Measurements from ENCODE around the gene HTT.

DNA sequence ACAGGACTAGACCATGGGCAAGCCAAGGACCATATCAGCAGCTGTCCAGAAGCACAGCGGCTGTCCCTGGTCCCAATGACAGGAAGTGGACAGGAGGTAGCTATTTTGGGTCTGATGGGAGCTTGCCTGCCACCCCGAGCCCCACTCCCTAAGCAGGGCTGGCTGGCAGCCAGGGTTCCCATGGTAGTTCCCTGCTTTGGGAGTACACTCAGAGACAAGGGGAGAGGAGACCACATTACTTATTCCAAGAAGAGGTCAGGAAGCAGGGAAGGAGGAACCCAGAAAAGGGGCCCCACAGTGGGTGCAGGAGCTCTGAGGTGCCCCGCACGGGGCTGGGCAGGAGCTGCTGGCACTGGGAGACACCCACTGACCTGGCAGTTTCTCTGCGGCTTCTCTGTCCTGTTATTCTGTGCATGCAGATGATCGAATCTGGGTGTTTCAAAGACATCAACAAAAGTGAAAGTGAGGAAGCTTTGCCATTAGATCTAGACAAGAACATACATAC is 36.5 kb upstream of the HTT start:
- TF ChIP-seq EP300 (IDR thresholded peaks at IDR 0.05) (no peak), POLR2AphosphoS5 (IDR thresholded peaks at IDR 0.05) (no peak), POLR2A (IDR thresholded peaks at IDR 0.05) (no peak)
- TF ChIP-seq, protein P1, sequence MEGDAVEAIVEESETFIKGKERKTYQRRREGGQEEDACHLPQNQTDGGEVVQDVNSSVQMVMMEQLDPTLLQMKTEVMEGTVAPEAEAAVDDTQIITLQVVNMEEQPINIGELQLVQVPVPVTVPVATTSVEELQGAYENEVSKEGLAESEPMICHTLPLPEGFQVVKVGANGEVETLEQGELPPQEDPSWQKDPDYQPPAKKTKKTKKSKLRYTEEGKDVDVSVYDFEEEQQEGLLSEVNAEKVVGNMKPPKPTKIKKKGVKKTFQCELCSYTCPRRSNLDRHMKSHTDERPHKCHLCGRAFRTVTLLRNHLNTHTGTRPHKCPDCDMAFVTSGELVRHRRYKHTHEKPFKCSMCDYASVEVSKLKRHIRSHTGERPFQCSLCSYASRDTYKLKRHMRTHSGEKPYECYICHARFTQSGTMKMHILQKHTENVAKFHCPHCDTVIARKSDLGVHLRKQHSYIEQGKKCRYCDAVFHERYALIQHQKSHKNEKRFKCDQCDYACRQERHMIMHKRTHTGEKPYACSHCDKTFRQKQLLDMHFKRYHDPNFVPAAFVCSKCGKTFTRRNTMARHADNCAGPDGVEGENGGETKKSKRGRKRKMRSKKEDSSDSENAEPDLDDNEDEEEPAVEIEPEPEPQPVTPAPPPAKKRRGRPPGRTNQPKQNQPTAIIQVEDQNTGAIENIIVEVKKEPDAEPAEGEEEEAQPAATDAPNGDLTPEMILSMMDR (IDR thresholded peaks at IDR 0.05) = no peak

Measured in suprapubic skin (tissue), 4 donors.